CD14-positive monocyte (primary cell): ENCODE data around the gene CSGALNACT2. TPM values are rescaled to one million over a fixed set of nuclear protein-coding genes. Genes with fewer than 3 reads are reported as not detected.

Source experiments
- DNase-seq, 3 donors: peaks; one replicate each; pipeline ENCODE4 v3.0.0-alpha.2; 2011 to 2022
- H2AFZ ChIP-seq: 2 replicates; pipeline ENCODE4 v1.6.0; 2012; ENCODE audit warnings: mild to moderate bottlenecking, low read depth, low read length, inconsistent platforms; ENCODE audit not compliant: insufficient read depth, poor library complexity, severe bottlenecking
- H3K27ac ChIP-seq, 2 donors: 1 replicate in 1 of 2; 2 replicates in 1 of 2; pipeline ENCODE4 v1.5.1; 2012 to 2013; ENCODE audit warnings: low read length in 2 of 2, control low read depth in 1 of 2, inconsistent platforms in 1 of 2, low read depth in 1 of 2, mild to moderate bottlenecking in 1 of 2
- H3K27me3 ChIP-seq, 2 donors: one replicate each; pipeline versions ENCODE4 v1.6.0 to v1.6.1; 2011 to 2013; ENCODE audit warnings: low read length in 2 of 2; ENCODE audit not compliant: control insufficient read depth in 2 of 2, insufficient read depth in 2 of 2
- H3K36me3 ChIP-seq, 2 donors: replicated peaks in 1 of 2; 1 replicate in 1 of 2; 2 replicates in 1 of 2; pipeline versions ENCODE4 v1.5.1 to v1.6.1; 2012 to 2013; ENCODE audit warnings: low read length in 2 of 2, control low read depth in 1 of 2, inconsistent platforms in 1 of 2, mild to moderate bottlenecking in 1 of 2; ENCODE audit not compliant: insufficient read depth in 2 of 2, control insufficient read depth in 1 of 2
- H3K4me1 ChIP-seq, 2 donors: 1 replicate in 1 of 2; 2 replicates in 1 of 2; pipeline versions ENCODE4 v1.5.1 to v1.6.1; 2012 to 2013; ENCODE audit warnings: low read length in 2 of 2, control low read depth in 1 of 2, inconsistent platforms in 1 of 2, mild to moderate bottlenecking in 1 of 2, moderate library complexity in 1 of 2; ENCODE audit not compliant: insufficient read depth in 2 of 2, control insufficient read depth in 1 of 2
- H3K4me2 ChIP-seq: replicated peaks from 2 replicates; pipeline ENCODE3; 2012; ENCODE audit warnings: low read length, moderate library complexity, mild to moderate bottlenecking; ENCODE audit not compliant: poor library complexity, severe bottlenecking; ENCODE audit errors: extremely low read depth
- H3K4me3 ChIP-seq, 3 experiments: fragments of 200-600 bp in 1 of 3; sonication (generic) in 1 of 3; replicated peaks in 1 of 3; 1 replicate in 2 of 3; 2 replicates in 1 of 3; pipeline ENCODE4 v1.5.1; 2011 to 2013; ENCODE audit warnings: low read length in 3 of 3, mild to moderate bottlenecking in 3 of 3, control low read depth in 2 of 3, low read depth in 2 of 3, inconsistent platforms in 1 of 3, moderate library complexity in 1 of 3
- H3K79me2 ChIP-seq: 2 replicates; pipeline ENCODE4 v1.6.0; 2012; ENCODE audit warnings: mild to moderate bottlenecking, control low read depth, inconsistent platforms, low read length, moderate library complexity; ENCODE audit not compliant: insufficient read depth
- H3K9ac ChIP-seq: 2 replicates; pipeline ENCODE4 v1.6.0; 2017; ENCODE audit warnings: low read length, mild to moderate bottlenecking; ENCODE audit not compliant: insufficient read depth, poor library complexity, severe bottlenecking
- H3K9me3 ChIP-seq, 2 donors: replicated peaks in 1 of 2; 1 replicate in 1 of 2; 2 replicates in 1 of 2; pipeline versions ENCODE4 v1.5.1 to v1.6.1; 2012 to 2013; ENCODE audit warnings: low read length in 2 of 2, control low read depth in 1 of 2; ENCODE audit not compliant: control insufficient read depth in 1 of 2, insufficient read depth in 1 of 2
- H4K20me1 ChIP-seq: 2 replicates; pipeline ENCODE4 v1.6.0; 2012; ENCODE audit warnings: mild to moderate bottlenecking, low read length, control low read depth, moderate library complexity; ENCODE audit not compliant: insufficient read depth
- H3K27ac Mint-ChIP-seq, 7 donors: one replicate each; pipeline ENCODE4 v1.8.0; 2020; ENCODE audit warnings: mild to moderate bottlenecking in 7 of 7, mixed read lengths in 7 of 7, moderate library complexity in 6 of 7, inconsistent platforms in 2 of 7
- H3K27me3 Mint-ChIP-seq, 3 donors: one replicate each; pipeline ENCODE4 v1.8.0; 2021 to 2022; ENCODE audit warnings: low read depth in 3 of 3, mild to moderate bottlenecking in 3 of 3, mixed read lengths in 3 of 3, moderate library complexity in 3 of 3, inconsistent platforms in 1 of 3
- H3K36me3 Mint-ChIP-seq, 2 donors: one replicate each; pipeline ENCODE4 v1.8.0; 2020; ENCODE audit warnings: mixed read lengths in 2 of 2, inconsistent platforms in 1 of 2, mild to moderate bottlenecking in 1 of 2
- H3K4me1 Mint-ChIP-seq: one replicate; pipeline ENCODE4 v1.8.0; 2020; ENCODE audit warnings: mild to moderate bottlenecking, mixed read lengths
- H3K4me3 Mint-ChIP-seq, 2 donors: one replicate each; pipeline ENCODE4 v1.8.0; 2020; ENCODE audit warnings: mild to moderate bottlenecking in 2 of 2, mixed read lengths in 2 of 2, moderate library complexity in 1 of 2
- H3K9me3 Mint-ChIP-seq, 7 donors: one replicate each; pipeline ENCODE4 v1.8.0; 2020 to 2022; ENCODE audit warnings: mixed read lengths in 7 of 7, mild to moderate bottlenecking in 6 of 7, moderate library complexity in 6 of 7, inconsistent platforms in 2 of 7
- WGBS: methylation state at CpG from one replicate; pipeline ENCODE4 v1.1.5; 2013; ENCODE audit warnings: missing lambda C conversion rate; ENCODE audit not compliant: insufficient coverage; 5-methylcytosine and 5-hydroxymethylcytosine counted together
- intact Hi-C, 2 donors: fragments of 100-400 bp; cut with micrococcal nuclease; formaldehyde crosslinking; loops; one replicate each; pipeline versions ENCODE4 v1.15.0 to v1.15.1; 2023
- polyA plus RNA-seq, 3 donors: library from polyadenylated mRNA; depleted of rRNA in 1 of 3; unstranded in 2 of 3; stranded (reverse) in 1 of 3; fragments of 300-500 nt in 2 of 3; fragments of >200 nt in 1 of 3; fragmentation: Illumina TruSeq in 2 of 3; gene quantifications; 1 replicate in 2 of 3; 2 replicates in 1 of 3; pipeline ENCODE4 v1.2.3, GENCODE V29; 2012 to 2021
- TF ChIP-seq, protein P1 (sequence below): fragments of 200-600 bp; IDR thresholded peaks from one replicate; pipeline ENCODE4 v1.8.0; 2022; ENCODE audit warnings: antibody characterized with exemption, mild to moderate bottlenecking

The CSGALNACT2 gene
- polyA plus RNA-seq, 3 donors, result 43.7 to 80.1 (median 48.2) TPM

DNA sequence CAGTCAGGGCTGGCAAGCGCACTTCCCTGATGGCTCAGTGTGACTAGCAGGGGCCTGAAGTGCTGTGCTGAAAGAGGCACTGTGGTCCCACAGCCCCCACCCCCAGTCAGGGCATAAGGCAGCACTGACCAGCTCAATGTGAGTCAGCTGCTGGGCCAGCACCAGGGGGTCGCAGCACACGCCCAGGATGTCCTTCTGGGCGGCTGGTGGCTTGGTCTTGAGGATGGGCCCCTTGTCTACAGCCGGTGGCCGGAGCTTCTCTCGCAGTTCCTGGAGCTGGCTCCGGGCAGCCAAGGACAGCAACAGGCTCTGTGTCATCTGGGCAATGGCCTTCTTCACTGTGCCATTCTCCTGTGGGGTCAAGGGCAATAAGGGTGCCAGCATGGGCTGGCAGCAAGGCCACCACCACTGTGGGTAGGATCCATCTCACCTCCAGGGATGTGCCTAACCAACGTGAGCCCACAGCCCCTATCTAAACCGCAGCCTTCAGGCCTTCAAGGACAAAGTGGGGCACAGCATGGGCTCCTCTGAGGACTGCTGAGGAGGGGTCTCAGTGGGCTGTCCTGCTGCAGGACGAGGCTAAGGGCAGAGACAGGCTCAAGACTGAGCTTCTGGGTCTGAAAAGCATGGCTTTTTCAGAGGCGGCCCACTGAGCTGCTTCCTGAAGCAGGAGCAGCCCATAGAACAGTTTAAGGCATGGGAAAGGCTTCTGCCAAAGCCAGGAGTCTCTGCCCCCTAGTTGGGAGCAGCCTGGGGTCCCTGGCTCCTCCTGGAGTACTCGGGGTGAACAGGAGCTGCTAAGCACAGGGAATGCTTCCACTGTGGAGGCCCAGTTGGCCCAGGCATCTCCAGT, 62.5 kb downstream of the CSGALNACT2 start:
- Mint-ChIP-seq H3K4me1 (peaks cover 18% of the 10 kb centered on the region), H3K9me3 (peaks cover 0 to 1% (median 0%) of the 10 kb centered on the region in 7 donors), H3K27me3 (peaks cover 0 to 1% (median 1%) of the 10 kb centered on the region in 3 donors), H3K4me3 (peak overlapping the region in 1 of 2 donors; percentile 6), H3K36me3 (peaks cover 4 to 5% of the 10 kb centered on the region in 2 donors), H3K27ac (no peak overlapping the region)
- H3K9ac ChIP-seq, result no peak overlapping the region
- 96% methylated on average over 11 of the region's 13 CpGs for WGBS
- H3K4me2 ChIP-seq, result no peak overlapping the region
- H3K4me1 ChIP-seq, result peaks cover 19 to 28% of the 10 kb centered on the region in 2 donors
- no peak overlapping the region for H2AFZ ChIP-seq
- H3K79me2 ChIP-seq, result no peaks in the 10 kb centered on the region
- H4K20me1 ChIP-seq, result no peaks in the 10 kb centered on the region
- intact Hi-C loops, result loop anchor here (5.0 to 10.0 kb wide), 3 partner anchors 264 to 336 kb away; no protein-coding TSS in a partner anchor
- H3K9me3 ChIP-seq, result no peaks in the 10 kb centered on the region
- no peak for DNase-seq
- TF ChIP-seq, protein P1, sequence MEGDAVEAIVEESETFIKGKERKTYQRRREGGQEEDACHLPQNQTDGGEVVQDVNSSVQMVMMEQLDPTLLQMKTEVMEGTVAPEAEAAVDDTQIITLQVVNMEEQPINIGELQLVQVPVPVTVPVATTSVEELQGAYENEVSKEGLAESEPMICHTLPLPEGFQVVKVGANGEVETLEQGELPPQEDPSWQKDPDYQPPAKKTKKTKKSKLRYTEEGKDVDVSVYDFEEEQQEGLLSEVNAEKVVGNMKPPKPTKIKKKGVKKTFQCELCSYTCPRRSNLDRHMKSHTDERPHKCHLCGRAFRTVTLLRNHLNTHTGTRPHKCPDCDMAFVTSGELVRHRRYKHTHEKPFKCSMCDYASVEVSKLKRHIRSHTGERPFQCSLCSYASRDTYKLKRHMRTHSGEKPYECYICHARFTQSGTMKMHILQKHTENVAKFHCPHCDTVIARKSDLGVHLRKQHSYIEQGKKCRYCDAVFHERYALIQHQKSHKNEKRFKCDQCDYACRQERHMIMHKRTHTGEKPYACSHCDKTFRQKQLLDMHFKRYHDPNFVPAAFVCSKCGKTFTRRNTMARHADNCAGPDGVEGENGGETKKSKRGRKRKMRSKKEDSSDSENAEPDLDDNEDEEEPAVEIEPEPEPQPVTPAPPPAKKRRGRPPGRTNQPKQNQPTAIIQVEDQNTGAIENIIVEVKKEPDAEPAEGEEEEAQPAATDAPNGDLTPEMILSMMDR, result no peak
- H3K36me3 ChIP-seq, result no peaks in the 10 kb centered on the region
- H3K27ac ChIP-seq, result no peak overlapping the region
- no peaks in the 10 kb centered on the region for H3K27me3 ChIP-seq
- no peak overlapping the region for H3K4me3 ChIP-seq

DNA sequence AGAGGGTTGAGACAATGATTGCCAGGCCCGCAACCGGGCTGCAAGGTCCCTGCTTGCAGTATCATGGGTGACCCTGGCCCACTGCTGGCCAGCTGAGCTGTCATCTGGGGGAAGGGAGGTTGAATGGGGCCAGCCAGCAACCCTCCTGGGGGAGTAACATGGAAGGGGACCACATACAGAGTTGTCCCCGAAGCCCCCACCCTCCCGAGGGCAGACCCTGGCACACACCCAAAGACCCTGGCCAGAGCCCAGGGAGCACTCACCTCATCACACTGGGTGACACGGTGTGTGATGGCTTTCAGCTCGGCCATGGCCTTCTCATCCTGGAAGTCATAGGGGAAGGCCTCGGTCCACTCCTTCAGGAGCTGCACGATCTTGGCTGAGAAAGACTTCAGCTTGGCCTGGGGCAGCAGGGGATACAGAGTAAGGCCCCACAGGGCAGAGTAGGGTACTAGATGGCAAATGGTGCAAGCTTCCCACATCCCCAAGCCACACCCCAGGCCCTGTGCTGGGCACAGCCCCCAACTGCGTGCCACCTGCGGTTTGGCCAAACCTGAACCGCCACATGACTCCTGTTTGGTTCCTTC, 63.4 kb downstream of the CSGALNACT2 start:
- peak overlapping the region; percentile 81 to 89 for H3K4me3 Mint-ChIP-seq
- intact Hi-C loops, result loop anchor here (5.0 to 10.0 kb wide), 3 partner anchors 263 to 337 kb away; no protein-coding TSS in a partner anchor
- Histone ChIP-seq H3K79me2 (no peaks in the 10 kb centered on the region), H2AFZ (peak overlapping the region; percentile 67), H3K27me3 (no peaks in the 10 kb centered on the region), H3K9ac (peak overlapping the region; percentile 58), H3K9me3 (no peaks in the 10 kb centered on the region), H3K4me3 (peak overlapping the region in 2 of 3 experiments; percentile 44 to 76), H3K36me3 (no peaks in the 10 kb centered on the region), H3K4me1 (peaks cover 19 to 28% of the 10 kb centered on the region in 2 donors), H4K20me1 (no peaks in the 10 kb centered on the region), H3K27ac (no peak overlapping the region), H3K4me2 (peak overlapping the region; percentile 91)
- H3K9me3 Mint-ChIP-seq, result peaks cover 0 to 1% (median 0%) of the 10 kb centered on the region in 7 donors
- peaks cover 18% of the 10 kb centered on the region for H3K4me1 Mint-ChIP-seq
- DNase-seq, result peak in 2 of 3 donors; percentile 17 to 36
- TF ChIP-seq, protein P1, result no peak
- peaks cover 0 to 1% (median 1%) of the 10 kb centered on the region in 3 donors for H3K27me3 Mint-ChIP-seq
- no peak overlapping the region for H3K27ac Mint-ChIP-seq
- 52% methylated on average over 8 of the region's 11 CpGs for WGBS
- H3K36me3 Mint-ChIP-seq, result peaks cover 4 to 5% of the 10 kb centered on the region in 2 donors
